NB4 (cell line): ENCODE results near the gene C14orf93.
"Not testable (repeated sequence)": the region's sequence is repeated elsewhere in the genome, so short reads cannot be mapped to it uniquely, and the experiment has no call there.

Source experiments
- DNase-seq: peaks from one replicate; pipeline ENCODE4 v3.0.0; 2010; ENCODE audit warnings: low read depth
- H3K4me3 ChIP-seq: one replicate; pipeline ENCODE4 v1.5.1; 2011; ENCODE audit warnings: mild to moderate bottlenecking, low read depth, low read length, moderate library complexity
- MYC ChIP-seq: IDR thresholded peaks from 2 replicates; pipeline ENCODE4 v1.6.1; 2011; ENCODE audit warnings: low read depth, low read length
- POLR2A ChIP-seq: IDR thresholded peaks from 2 replicates; pipeline ENCODE4 v1.6.1; 2011; ENCODE audit warnings: mild to moderate bottlenecking; ENCODE audit not compliant: insufficient read length; ENCODE audit errors: extremely low read depth
- TF ChIP-seq, protein P1 (sequence below): IDR thresholded peaks from one replicate; pipeline ENCODE4 v1.5.1; 2012; ENCODE audit warnings: low read depth, low read length
- TF ChIP-seq, protein P2 (sequence below): IDR thresholded peaks from 2 replicates; pipeline ENCODE4 v1.6.1; 2011; ENCODE audit warnings: low read depth, low read length

The C14orf93 gene

GRCh38 chr14:22966783-22967269, 43.1 kb downstream of the C14orf93 start:
- no peak overlapping the region for H3K4me3 ChIP-seq
- TF ChIP-seq, protein P1, sequence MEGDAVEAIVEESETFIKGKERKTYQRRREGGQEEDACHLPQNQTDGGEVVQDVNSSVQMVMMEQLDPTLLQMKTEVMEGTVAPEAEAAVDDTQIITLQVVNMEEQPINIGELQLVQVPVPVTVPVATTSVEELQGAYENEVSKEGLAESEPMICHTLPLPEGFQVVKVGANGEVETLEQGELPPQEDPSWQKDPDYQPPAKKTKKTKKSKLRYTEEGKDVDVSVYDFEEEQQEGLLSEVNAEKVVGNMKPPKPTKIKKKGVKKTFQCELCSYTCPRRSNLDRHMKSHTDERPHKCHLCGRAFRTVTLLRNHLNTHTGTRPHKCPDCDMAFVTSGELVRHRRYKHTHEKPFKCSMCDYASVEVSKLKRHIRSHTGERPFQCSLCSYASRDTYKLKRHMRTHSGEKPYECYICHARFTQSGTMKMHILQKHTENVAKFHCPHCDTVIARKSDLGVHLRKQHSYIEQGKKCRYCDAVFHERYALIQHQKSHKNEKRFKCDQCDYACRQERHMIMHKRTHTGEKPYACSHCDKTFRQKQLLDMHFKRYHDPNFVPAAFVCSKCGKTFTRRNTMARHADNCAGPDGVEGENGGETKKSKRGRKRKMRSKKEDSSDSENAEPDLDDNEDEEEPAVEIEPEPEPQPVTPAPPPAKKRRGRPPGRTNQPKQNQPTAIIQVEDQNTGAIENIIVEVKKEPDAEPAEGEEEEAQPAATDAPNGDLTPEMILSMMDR: no peak
- TF ChIP-seq, protein P2, sequence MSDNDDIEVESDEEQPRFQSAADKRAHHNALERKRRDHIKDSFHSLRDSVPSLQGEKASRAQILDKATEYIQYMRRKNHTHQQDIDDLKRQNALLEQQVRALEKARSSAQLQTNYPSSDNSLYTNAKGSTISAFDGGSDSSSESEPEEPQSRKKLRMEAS: no peak
- no peak for TF ChIP-seq MYC
- no peak for TF ChIP-seq POLR2A
- DNase-seq: no peak

DNA sequence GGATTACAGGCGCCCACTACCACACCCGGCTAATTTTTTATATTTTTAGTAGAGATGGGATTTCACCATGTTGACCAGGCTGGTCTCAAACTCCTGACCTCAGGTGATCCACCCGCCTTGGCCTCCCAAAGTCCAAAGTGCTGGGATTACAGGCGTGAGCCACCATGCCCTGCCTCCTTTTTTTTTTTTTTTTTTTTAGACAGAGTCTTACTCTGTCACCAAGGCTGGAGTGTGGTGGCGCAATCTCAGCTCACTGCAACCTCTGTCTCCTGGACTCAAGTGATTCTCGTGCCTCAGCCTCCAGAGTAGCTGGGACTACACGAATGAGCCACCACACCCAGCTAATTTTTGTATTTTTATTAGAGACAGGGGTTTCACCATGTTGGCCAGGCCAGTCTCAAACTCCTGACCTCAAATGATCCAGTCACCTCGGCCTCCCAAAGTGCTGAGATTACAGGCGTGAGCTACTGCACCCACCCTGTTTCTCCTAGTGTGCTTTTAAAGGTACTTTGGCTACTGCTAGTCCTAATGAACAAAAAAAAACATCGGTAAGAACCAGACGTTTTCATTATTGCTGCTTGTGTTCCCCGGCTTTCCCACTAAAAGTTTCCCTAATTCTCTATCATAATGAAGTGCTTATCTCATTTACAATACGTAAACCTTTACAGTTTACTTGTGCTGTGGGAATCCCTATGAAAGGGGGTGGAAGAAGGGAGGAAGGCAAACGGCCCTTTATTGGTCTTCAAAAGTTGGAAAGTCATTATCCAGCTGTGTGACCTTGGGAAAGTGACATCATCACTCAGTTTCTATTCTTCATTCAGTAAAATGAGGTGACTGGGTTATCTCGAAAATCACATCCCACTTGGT, 43.8 kb downstream of the C14orf93 start:
- DNase-seq: not testable (repeated sequence)

DNA sequence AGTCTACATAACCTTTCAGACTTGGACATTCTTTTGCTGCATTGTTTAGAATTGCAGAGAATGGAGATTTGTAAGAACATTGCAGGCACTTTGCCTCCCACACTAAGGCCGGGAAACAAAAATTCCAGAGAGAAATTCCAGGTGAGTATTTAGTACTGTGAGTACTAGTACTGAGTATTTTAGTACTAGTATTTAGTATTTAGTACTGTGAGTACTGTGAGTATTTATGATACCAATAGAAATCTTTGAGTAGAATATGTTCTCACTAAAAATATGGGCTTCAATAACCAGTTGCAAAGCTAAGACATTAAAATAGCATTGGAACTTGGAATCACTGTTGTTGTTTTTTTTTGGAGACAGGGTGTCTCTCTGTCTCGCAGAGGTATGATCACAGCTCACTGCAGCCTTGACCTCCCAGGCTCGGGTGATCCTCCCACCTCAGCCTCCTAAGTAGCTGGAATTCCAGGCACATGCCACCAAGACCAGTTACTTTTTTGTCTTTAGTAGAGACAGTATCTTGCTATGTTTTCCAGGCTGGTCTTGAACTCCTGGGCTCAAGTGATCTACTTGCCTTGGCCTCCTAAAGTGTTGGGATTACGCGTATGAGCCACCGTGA, 47.8 kb downstream of the C14orf93 start:
- no peak for TF ChIP-seq POLR2A
- TF ChIP-seq MYC: no peak
- TF ChIP-seq, protein P2: no peak
- TF ChIP-seq, protein P1: no peak
- no peak overlapping the region for H3K4me3 ChIP-seq
- no peak for DNase-seq

More for the DNA sequence above, 43.8 kb downstream of the C14orf93 start:
- not testable (repeated sequence) for H3K4me3 ChIP-seq

DNA sequence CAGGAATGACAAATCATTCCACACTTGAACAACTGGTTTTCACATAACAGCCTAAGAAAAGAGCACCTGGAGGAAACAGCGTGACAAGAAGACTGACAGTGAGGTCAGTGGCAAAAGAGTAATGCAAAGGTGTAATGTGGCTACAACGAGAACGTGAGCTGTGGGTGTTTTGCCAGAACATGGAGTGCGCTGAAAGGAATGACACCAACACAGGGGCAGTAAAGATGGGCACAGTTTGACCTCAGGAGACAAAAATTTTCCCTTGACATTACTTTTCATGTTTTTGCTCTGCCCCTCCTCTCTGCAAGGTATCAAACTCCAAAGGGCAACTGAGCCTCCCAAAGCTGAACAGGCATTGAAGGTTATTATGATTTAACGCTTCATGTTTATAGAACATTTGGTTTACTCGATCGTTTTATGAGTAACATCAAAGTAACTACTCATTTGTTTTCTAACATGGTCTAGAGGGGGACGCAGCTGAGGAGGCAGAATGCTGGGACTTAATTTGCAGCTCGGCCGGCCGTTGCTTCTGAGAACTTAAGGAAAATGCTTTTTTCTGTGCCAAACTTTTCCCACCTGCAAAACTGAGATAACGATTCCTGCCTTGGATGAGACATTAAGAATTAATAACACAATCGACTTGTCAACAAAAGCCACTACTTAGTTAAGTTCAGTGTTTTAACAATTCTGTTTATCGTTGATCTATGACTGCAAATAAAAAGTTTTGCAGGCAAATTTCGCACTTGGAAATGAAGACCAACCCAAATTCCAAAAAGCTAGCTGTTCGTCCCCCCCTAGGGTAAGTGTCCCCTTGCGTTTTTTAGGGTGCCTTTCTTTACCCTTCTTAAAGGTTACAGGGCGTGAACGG, 54.0 kb downstream of the C14orf93 start:
- no peak for DNase-seq
- peak overlapping the region; percentile 85 for H3K4me3 ChIP-seq
- TF ChIP-seq POLR2A: no peak
- TF ChIP-seq, protein P2: no peak
- TF ChIP-seq, protein P1: no peak
- no peak for TF ChIP-seq MYC

DNA sequence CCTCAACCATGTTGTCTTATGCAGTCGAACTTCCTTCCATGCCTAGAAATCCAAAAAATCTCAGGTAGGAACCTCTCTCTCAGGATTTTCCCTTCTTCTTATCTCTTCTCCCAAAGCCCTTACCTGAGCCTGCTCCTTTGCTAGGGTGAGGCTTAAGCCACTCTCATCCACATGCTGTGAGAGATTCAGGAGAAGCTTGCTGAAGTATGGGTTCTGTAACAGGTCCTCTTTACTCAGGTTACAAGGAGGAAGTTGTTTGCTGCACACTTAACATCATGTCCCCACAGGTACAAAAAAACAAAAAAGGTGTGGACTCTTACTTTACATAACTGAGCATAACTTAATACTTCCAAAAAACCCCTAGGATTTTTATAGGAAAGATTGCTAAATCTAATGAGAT, 57.5 kb downstream of the C14orf93 start:
- H3K4me3 ChIP-seq: no peak overlapping the region
- TF ChIP-seq, protein P1: no peak
- no peak for TF ChIP-seq MYC

DNA sequence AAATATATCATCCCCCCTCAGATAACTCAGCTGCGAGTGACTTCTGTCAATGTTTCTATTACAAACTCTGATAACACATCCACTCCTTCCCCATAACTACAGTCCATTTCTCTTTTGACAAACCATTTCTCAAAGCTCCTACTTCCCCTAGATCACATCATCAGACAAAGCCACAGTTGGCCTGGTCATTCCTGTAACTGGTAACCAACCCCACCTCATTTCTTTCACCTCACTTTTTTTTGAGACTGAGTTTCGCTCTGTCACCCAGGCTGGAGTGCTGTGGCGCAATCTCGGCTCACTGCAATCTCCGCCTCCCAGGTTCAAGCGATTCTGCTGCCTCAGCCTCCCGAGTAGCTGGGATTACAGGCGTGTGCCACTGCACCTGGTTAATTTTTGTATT, 58.1 kb downstream of the C14orf93 start:
- DNase-seq: peak; percentile 46
- not testable (repeated sequence) for H3K4me3 ChIP-seq

More for the DNA sequence above, 57.5 kb downstream of the C14orf93 start:
- no peak for DNase-seq

GRCh38 chr14:22945642-22946041, 64.3 kb downstream of the C14orf93 start:
- TF ChIP-seq POLR2A: no peak
- TF ChIP-seq MYC: no peak
- TF ChIP-seq, protein P1: no peak
- TF ChIP-seq, protein P2: no peak
- no peak for DNase-seq
- H3K4me3 ChIP-seq: no peak overlapping the region
